BLaER1 treated with 17β-estradiol and CSF1 and Interleukin-3, amounts not matched to agents 10 nM and 100 nM (cell line): ENCODE results near the gene DPH6.
"Not testable (repeated sequence)": the region's sequence is repeated elsewhere in the genome, so short reads cannot be mapped to it uniquely, and the experiment has no call there.

Experiments used
- H3K27ac ChIP-seq, 11 experiments: shearing (Covaris generic); formaldehyde crosslinking; 2 replicates each; pipeline ENCODE4 v1.8.1; 2022
- H3K27me3 ChIP-seq, 11 experiments: shearing (Covaris generic); formaldehyde crosslinking; 2 replicates each; pipeline ENCODE4 v1.8.1; 2022
- H3K36me3 ChIP-seq, 11 experiments: shearing (Covaris generic); formaldehyde crosslinking; 2 replicates each; pipeline ENCODE4 v1.8.1; 2022
- H3K4me1 ChIP-seq, 10 experiments: shearing (Covaris generic); formaldehyde crosslinking; 2 replicates each; pipeline ENCODE4 v1.8.1; 2022
- H3K4me2 ChIP-seq, 11 experiments: shearing (Covaris generic); formaldehyde crosslinking; 2 replicates each; pipeline ENCODE4 v1.8.1; 2022
- H3K4me3 ChIP-seq, 10 experiments: shearing (Covaris generic); formaldehyde crosslinking; 2 replicates each; pipeline ENCODE4 v1.8.1; 2022
- H3K9ac ChIP-seq, 11 experiments: shearing (Covaris generic); formaldehyde crosslinking; 2 replicates each; pipeline ENCODE4 v1.8.1; 2022
- H3K9me3 ChIP-seq, 11 experiments: shearing (Covaris generic); formaldehyde crosslinking; replicated peaks in 1 of 11; 2 replicates each; pipeline ENCODE4 v1.8.1; 2022
- H4K20me1 ChIP-seq, 11 experiments: shearing (Covaris generic); formaldehyde crosslinking; 2 replicates each; pipeline ENCODE4 v1.8.1; 2022
- Cebpa-rat ChIP-seq, 11 experiments: shearing (Covaris generic); IDR thresholded peaks; 2 replicates each; pipeline ENCODE4 v1.8.1; 2022

DPH6 gene

GRCh38 chr15:35362195-35362829, 183.7 kb downstream of the DPH6 start:
- no peaks in the 10 kb centered on the region for H3K36me3 ChIP-seq
- no peak overlapping the region for H3K4me3 ChIP-seq
- peaks cover 32 to 53% (median 38%) of the 10 kb centered on the region in 11 experiments for H3K9me3 ChIP-seq
- H4K20me1 ChIP-seq: no peaks in the 10 kb centered on the region
- H3K27ac ChIP-seq: no peak overlapping the region
- H3K4me1 ChIP-seq: no peaks in the 10 kb centered on the region
- no peak overlapping the region for H3K4me2 ChIP-seq
- no peak for TF ChIP-seq Cebpa-rat (IDR thresholded peaks at IDR 0.05)
- H3K27me3 ChIP-seq: no peaks in the 10 kb centered on the region
- no peak overlapping the region for H3K9ac ChIP-seq

GRCh38 chr15:35358824-35359223, 187.1 kb downstream of the DPH6 start:
- no peaks in the 10 kb centered on the region for H3K36me3 ChIP-seq
- no peak overlapping the region for H3K4me2 ChIP-seq
- no peaks in the 10 kb centered on the region for H3K27me3 ChIP-seq
- no peak for TF ChIP-seq Cebpa-rat (IDR thresholded peaks at IDR 0.05)
- H3K4me1 ChIP-seq: no peaks in the 10 kb centered on the region
- no peak overlapping the region for H3K27ac ChIP-seq
- H3K4me3 ChIP-seq: no peak overlapping the region
- no peak overlapping the region for H3K9ac ChIP-seq
- no peaks in the 10 kb centered on the region for H4K20me1 ChIP-seq
- peaks cover 42 to 75% (median 50%) of the 10 kb centered on the region in 11 experiments for H3K9me3 ChIP-seq

GRCh38 chr15:35351059-35351458, 194.9 kb downstream of the DPH6 start:
- Histone ChIP-seq H3K4me3 (no peak overlapping the region), H3K9ac (no peak overlapping the region), H3K4me2 (no peak overlapping the region), H3K27ac (no peak overlapping the region), H3K4me1 (no peaks in the 10 kb centered on the region), H3K9me3 (peaks cover 0 to 10% (median 2%) of the 10 kb centered on the region in 11 experiments; a peak in 9 of 22 replicates), H3K27me3 (no peaks in the 10 kb centered on the region), H4K20me1 (no peaks in the 10 kb centered on the region), H3K36me3 (no peaks in the 10 kb centered on the region)
- TF ChIP-seq Cebpa-rat (IDR thresholded peaks at IDR 0.05): no peak

- Histone ChIP-seq H3K27me3 (no peaks in the 10 kb centered on the region), H3K36me3 (no peaks in the 10 kb centered on the region), H3K9me3 (no peaks in the 10 kb centered on the region), H3K9ac (no peak overlapping the region), H3K4me2 (no peak overlapping the region), H3K4me3 (no peak overlapping the region), H3K4me1 (no peaks in the 10 kb centered on the region), H4K20me1 (no peaks in the 10 kb centered on the region), H3K27ac (no peak overlapping the region)
- TF ChIP-seq Cebpa-rat (IDR thresholded peaks at IDR 0.05): no peak
Observed at GRCh38 chr15:35349916-35350315, 196.0 kb downstream of the DPH6 start.

GRCh38 chr15:35330916-35331315, 215.0 kb downstream of the DPH6 start:
- no peak overlapping the region for H3K27ac ChIP-seq
- H3K9me3 ChIP-seq: no peaks in the 10 kb centered on the region
- no peak overlapping the region for H3K4me3 ChIP-seq
- no peak overlapping the region for H3K9ac ChIP-seq
- no peaks in the 10 kb centered on the region for H4K20me1 ChIP-seq
- no peak for TF ChIP-seq Cebpa-rat (IDR thresholded peaks at IDR 0.05)
- no peaks in the 10 kb centered on the region for H3K27me3 ChIP-seq
- no peak overlapping the region for H3K4me2 ChIP-seq
- H3K36me3 ChIP-seq: no peaks in the 10 kb centered on the region
- no peaks in the 10 kb centered on the region for H3K4me1 ChIP-seq

GRCh38 chr15:35330048-35330695, 215.8 kb downstream of the DPH6 start:
- Histone ChIP-seq H3K27ac (no peak overlapping the region), H3K27me3 (no peaks in the 10 kb centered on the region), H3K9ac (no peak overlapping the region), H3K9me3 (no peaks in the 10 kb centered on the region), H3K36me3 (no peaks in the 10 kb centered on the region), H3K4me1 (no peaks in the 10 kb centered on the region), H3K4me3 (no peak overlapping the region), H3K4me2 (no peak overlapping the region), H4K20me1 (no peaks in the 10 kb centered on the region)
- no peak for TF ChIP-seq Cebpa-rat (IDR thresholded peaks at IDR 0.05)

- Histone ChIP-seq H3K4me3 (no peak overlapping the region), H3K9me3 (no peaks in the 10 kb centered on the region), H3K36me3 (no peaks in the 10 kb centered on the region), H3K9ac (no peak overlapping the region), H3K4me1 (no peaks in the 10 kb centered on the region), H3K27me3 (no peaks in the 10 kb centered on the region), H4K20me1 (no peaks in the 10 kb centered on the region), H3K27ac (no peak overlapping the region), H3K4me2 (no peak overlapping the region)
- no peak for TF ChIP-seq Cebpa-rat (IDR thresholded peaks at IDR 0.05)
Observed at GRCh38 chr15:35329521-35329961, 216.4 kb downstream of the DPH6 start.

GRCh38 chr15:35328836-35329235, 217.1 kb downstream of the DPH6 start:
- H3K27me3 ChIP-seq, H3K27ac ChIP-seq, H3K36me3 ChIP-seq, H3K4me3 ChIP-seq, H3K9me3 ChIP-seq, H4K20me1 ChIP-seq, H3K9ac ChIP-seq, H3K4me1 ChIP-seq, H3K4me2 ChIP-seq: not testable (repeated sequence)

- Histone ChIP-seq H3K9me3 (no peaks in the 10 kb centered on the region), H3K27me3 (no peaks in the 10 kb centered on the region), H4K20me1 (no peaks in the 10 kb centered on the region), H3K36me3 (no peaks in the 10 kb centered on the region), H3K4me3 (no peak overlapping the region), H3K27ac (no peak overlapping the region), H3K9ac (no peak overlapping the region), H3K4me1 (no peaks in the 10 kb centered on the region), H3K4me2 (no peak overlapping the region)
- no peak for TF ChIP-seq Cebpa-rat (IDR thresholded peaks at IDR 0.05)
Observed at GRCh38 chr15:35327789-35328188, 218.2 kb downstream of the DPH6 start.

GRCh38 chr15:35325374-35325941, 220.5 kb downstream of the DPH6 start:
- no peak overlapping the region for H3K4me3 ChIP-seq
- H3K27ac ChIP-seq: no peak overlapping the region
- H3K9me3 ChIP-seq: no peaks in the 10 kb centered on the region
- TF ChIP-seq Cebpa-rat (IDR thresholded peaks at IDR 0.05): no peak
- H3K4me1 ChIP-seq: no peaks in the 10 kb centered on the region
- H3K4me2 ChIP-seq: no peak overlapping the region
- no peaks in the 10 kb centered on the region for H3K36me3 ChIP-seq
- no peak overlapping the region for H3K9ac ChIP-seq
- H3K27me3 ChIP-seq: no peaks in the 10 kb centered on the region
- no peaks in the 10 kb centered on the region for H4K20me1 ChIP-seq
